Measurements from ENCODE around the gene KPNA3.
A peak's percentile ranks its signal among the peaks of the same experiment; 100 is the strongest.
"Not testable (repeated sequence)": the region's sequence is repeated elsewhere in the genome, so short reads cannot be mapped to it uniquely, and the experiment has no call there.

KPNA3 gene

GRCh38 chr13:49774376-49775005, 18.0 kb downstream of the KPNA3 start:
- DNase-seq: no peak
- in situ Hi-C loops (cut with HindIII; ENCODE audit: low pct_ligation_motif_present, low pct_unique_long_range_greater_than_20kb, low sequenced_read_pairs): no loop called here

GRCh38 chr13:49772828-49773227, 19.7 kb downstream of the KPNA3 start:
- DNase-seq: no peak
- in situ Hi-C loops (cut with HindIII; ENCODE audit: low pct_ligation_motif_present, low pct_unique_long_range_greater_than_20kb, low sequenced_read_pairs): no loop called here

GRCh38 chr13:49761811-49762210, 30.7 kb downstream of the KPNA3 start:
- DNase-seq; in situ Hi-C loops (cut with HindIII; ENCODE audit: low pct_ligation_motif_present, low pct_unique_long_range_greater_than_20kb, low sequenced_read_pairs): not testable (repeated sequence)

GRCh38 chr13:49760558-49760957, 31.9 kb downstream of the KPNA3 start:
- no peak for DNase-seq
- in situ Hi-C loops (cut with HindIII; ENCODE audit: low pct_ligation_motif_present, low pct_unique_long_range_greater_than_20kb, low sequenced_read_pairs): no loop called here

- no peak for DNase-seq
- in situ Hi-C loops (cut with HindIII; ENCODE audit: low pct_ligation_motif_present, low pct_unique_long_range_greater_than_20kb, low sequenced_read_pairs): no loop called here
Observed at GRCh38 chr13:49759503-49759902, 33.0 kb downstream of the KPNA3 start.

- in situ Hi-C loops (cut with HindIII; ENCODE audit: low pct_ligation_motif_present, low pct_unique_long_range_greater_than_20kb, low sequenced_read_pairs): no loop called here
- no peak for DNase-seq
Observed at GRCh38 chr13:49756263-49756662, 36.2 kb downstream of the KPNA3 start.

GRCh38 chr13:49754146-49754545, 38.3 kb downstream of the KPNA3 start:
- in situ Hi-C loops (cut with HindIII; ENCODE audit: low pct_ligation_motif_present, low pct_unique_long_range_greater_than_20kb, low sequenced_read_pairs): no loop called here
- DNase-seq: no peak

- no peak for DNase-seq
- in situ Hi-C loops (cut with HindIII; ENCODE audit: low pct_ligation_motif_present, low pct_unique_long_range_greater_than_20kb, low sequenced_read_pairs): no loop called here
Observed at GRCh38 chr13:49749848-49750247, 42.6 kb downstream of the KPNA3 start.

- no peak for DNase-seq
- in situ Hi-C loops (cut with HindIII; ENCODE audit: low pct_ligation_motif_present, low pct_unique_long_range_greater_than_20kb, low sequenced_read_pairs): no loop called here
Observed at GRCh38 chr13:49746111-49746510, 46.4 kb downstream of the KPNA3 start.

- in situ Hi-C loops (cut with HindIII; ENCODE audit: low pct_ligation_motif_present, low pct_unique_long_range_greater_than_20kb, low sequenced_read_pairs): no loop called here
- no peak for DNase-seq
Observed at GRCh38 chr13:49740870-49741269, 51.6 kb downstream of the KPNA3 start.

GRCh38 chr13:49739498-49740187, 52.8 kb downstream of the KPNA3 start:
- DNase-seq: no peak
- in situ Hi-C loops (cut with HindIII; ENCODE audit: low pct_ligation_motif_present, low pct_unique_long_range_greater_than_20kb, low sequenced_read_pairs): no loop called here

- DNase-seq: no peak
- in situ Hi-C loops (cut with HindIII; ENCODE audit: low pct_ligation_motif_present, low pct_unique_long_range_greater_than_20kb, low sequenced_read_pairs): no loop called here
Observed at GRCh38 chr13:49733181-49733951, 59.1 kb downstream of the KPNA3 start.

GRCh38 chr13:49731766-49732165, 60.7 kb downstream of the KPNA3 start:
- peak; percentile 41 for DNase-seq

GRCh38 chr13:49716615-49717014, 75.9 kb downstream of the KPNA3 start:
- DNase-seq: no peak
- in situ Hi-C loops (cut with HindIII; ENCODE audit: low pct_ligation_motif_present, low pct_unique_long_range_greater_than_20kb, low sequenced_read_pairs): no loop called here

More at GRCh38 chr13:49731766-49732165, 60.7 kb downstream of the KPNA3 start:
- in situ Hi-C loops (cut with HindIII; ENCODE audit: low pct_ligation_motif_present, low pct_unique_long_range_greater_than_20kb, low sequenced_read_pairs): no loop called here

GRCh38 chr13:49714757-49715156, 77.7 kb downstream of the KPNA3 start:
- DNase-seq: no peak
- in situ Hi-C loops (cut with HindIII; ENCODE audit: low pct_ligation_motif_present, low pct_unique_long_range_greater_than_20kb, low sequenced_read_pairs): no loop called here

- in situ Hi-C loops (cut with HindIII; ENCODE audit: low pct_ligation_motif_present, low pct_unique_long_range_greater_than_20kb, low sequenced_read_pairs): no loop called here
- DNase-seq: no peak
Observed at GRCh38 chr13:49711218-49711863, 81.1 kb downstream of the KPNA3 start.

GRCh38 chr13:49704264-49704663, 88.2 kb downstream of the KPNA3 start:
- DNase-seq; in situ Hi-C loops (cut with HindIII; ENCODE audit: low pct_ligation_motif_present, low pct_unique_long_range_greater_than_20kb, low sequenced_read_pairs): not testable (repeated sequence)

- in situ Hi-C loops (cut with HindIII; ENCODE audit: low pct_ligation_motif_present, low pct_unique_long_range_greater_than_20kb, low sequenced_read_pairs): no loop called here
- no peak for DNase-seq
Observed at GRCh38 chr13:49701491-49701890, 91.0 kb downstream of the KPNA3 start.

- in situ Hi-C loops (cut with HindIII; ENCODE audit: low pct_ligation_motif_present, low pct_unique_long_range_greater_than_20kb, low sequenced_read_pairs): no loop called here
- DNase-seq: no peak
Observed at GRCh38 chr13:49697468-49697867, 95.0 kb downstream of the KPNA3 start.

All from ACHN (cell line).